Ishikawa (cell line): ENCODE measurements around the gene RAPGEF2.

ENCODE experiments used
- CEBPB ChIP-seq: IDR thresholded peaks from 2 replicates; pipeline ENCODE4 v1.6.1; 2012
- CREB1 ChIP-seq: IDR thresholded peaks from 2 replicates; pipeline ENCODE4 v1.6.1; 2012; ENCODE audit warnings: low read depth
- EP300 ChIP-seq: IDR thresholded peaks from 2 replicates; pipeline ENCODE4 v1.6.1; 2012; ENCODE audit warnings: borderline replicate concordance
- FOXM1 ChIP-seq: IDR thresholded peaks from 2 replicates; pipeline ENCODE4 v1.6.1; 2012; ENCODE audit warnings: low read depth, borderline replicate concordance
- NFIC ChIP-seq: IDR thresholded peaks from 2 replicates; pipeline ENCODE4 v1.6.1; 2012
- RAD21 ChIP-seq: IDR thresholded peaks from 2 replicates; pipeline ENCODE4 v1.6.1; 2012; ENCODE audit warnings: low read depth
- TAF1 ChIP-seq: IDR thresholded peaks from 2 replicates; pipeline ENCODE4 v1.6.1; 2012; ENCODE audit warnings: low read depth, mild to moderate bottlenecking
- TCF12 ChIP-seq: IDR thresholded peaks from 2 replicates; pipeline ENCODE4 v1.6.1; 2012; ENCODE audit warnings: low read depth
- TEAD4 ChIP-seq: IDR thresholded peaks from 2 replicates; pipeline ENCODE4 v1.6.1; 2012
- YY1 ChIP-seq: IDR thresholded peaks from 2 replicates; pipeline ENCODE4 v1.6.1; 2012; ENCODE audit warnings: low read depth
- ZBTB7A ChIP-seq: IDR thresholded peaks from 2 replicates; pipeline ENCODE4 v1.6.1; 2012; ENCODE audit warnings: low read depth
- TF ChIP-seq, protein P1 (sequence below): IDR thresholded peaks from 2 replicates; pipeline ENCODE4 v1.6.1; 2012; ENCODE audit warnings: low read depth, mild to moderate bottlenecking

- TF ChIP-seq ZBTB7A (no peak), CEBPB (no peak), CREB1 (no peak), TCF12 (no peak), EP300 (no peak), RAD21 (no peak), TEAD4 (no peak), NFIC (no peak), YY1 (no peak), FOXM1 (no peak), TAF1 (no peak)
- TF ChIP-seq, protein P1, sequence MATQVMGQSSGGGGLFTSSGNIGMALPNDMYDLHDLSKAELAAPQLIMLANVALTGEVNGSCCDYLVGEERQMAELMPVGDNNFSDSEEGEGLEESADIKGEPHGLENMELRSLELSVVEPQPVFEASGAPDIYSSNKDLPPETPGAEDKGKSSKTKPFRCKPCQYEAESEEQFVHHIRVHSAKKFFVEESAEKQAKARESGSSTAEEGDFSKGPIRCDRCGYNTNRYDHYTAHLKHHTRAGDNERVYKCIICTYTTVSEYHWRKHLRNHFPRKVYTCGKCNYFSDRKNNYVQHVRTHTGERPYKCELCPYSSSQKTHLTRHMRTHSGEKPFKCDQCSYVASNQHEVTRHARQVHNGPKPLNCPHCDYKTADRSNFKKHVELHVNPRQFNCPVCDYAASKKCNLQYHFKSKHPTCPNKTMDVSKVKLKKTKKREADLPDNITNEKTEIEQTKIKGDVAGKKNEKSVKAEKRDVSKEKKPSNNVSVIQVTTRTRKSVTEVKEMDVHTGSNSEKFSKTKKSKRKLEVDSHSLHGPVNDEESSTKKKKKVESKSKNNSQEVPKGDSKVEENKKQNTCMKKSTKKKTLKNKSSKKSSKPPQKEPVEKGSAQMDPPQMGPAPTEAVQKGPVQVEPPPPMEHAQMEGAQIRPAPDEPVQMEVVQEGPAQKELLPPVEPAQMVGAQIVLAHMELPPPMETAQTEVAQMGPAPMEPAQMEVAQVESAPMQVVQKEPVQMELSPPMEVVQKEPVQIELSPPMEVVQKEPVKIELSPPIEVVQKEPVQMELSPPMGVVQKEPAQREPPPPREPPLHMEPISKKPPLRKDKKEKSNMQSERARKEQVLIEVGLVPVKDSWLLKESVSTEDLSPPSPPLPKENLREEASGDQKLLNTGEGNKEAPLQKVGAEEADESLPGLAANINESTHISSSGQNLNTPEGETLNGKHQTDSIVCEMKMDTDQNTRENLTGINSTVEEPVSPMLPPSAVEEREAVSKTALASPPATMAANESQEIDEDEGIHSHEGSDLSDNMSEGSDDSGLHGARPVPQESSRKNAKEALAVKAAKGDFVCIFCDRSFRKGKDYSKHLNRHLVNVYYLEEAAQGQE: no peak
These were observed 34.3 kb downstream of the RAPGEF2 start for GRCh38 chr4:159137176-159137575.
